Suprapubic skin (tissue), 4 donors: ENCODE data around the gene CRTC3.

Source experiments
- EP300 ChIP-seq: sonication (generic); formaldehyde crosslinking; IDR thresholded peaks from one replicate; pipeline ENCODE4 v1.6.1; 2017; ENCODE audit warnings: antibody characterized with exemption
- POLR2A ChIP-seq, 2 donors: fragments of 450-650 bp; IDR thresholded peaks; one replicate each; pipeline ENCODE4 v1.6.1; 2017; ENCODE audit warnings: antibody characterized with exemption in 2 of 2, mild to moderate bottlenecking in 2 of 2, moderate library complexity in 2 of 2
- POLR2AphosphoS5 ChIP-seq, 3 donors: sonication (generic); formaldehyde crosslinking; IDR thresholded peaks; one replicate each; pipeline ENCODE4 v1.6.1; 2017; ENCODE audit warnings: antibody characterized with exemption in 3 of 3
- TF ChIP-seq, protein P1 (sequence below), 2 donors: fragments of 200-600 bp in 1 of 2; fragments of 450-650 bp in 1 of 2; sonication (generic) in 1 of 2; IDR thresholded peaks; one replicate each; pipeline ENCODE4 v1.5.1; 2016 to 2019; ENCODE audit warnings: antibody characterized with exemption in 2 of 2, mild to moderate bottlenecking in 1 of 2, moderate library complexity in 1 of 2

DNA sequence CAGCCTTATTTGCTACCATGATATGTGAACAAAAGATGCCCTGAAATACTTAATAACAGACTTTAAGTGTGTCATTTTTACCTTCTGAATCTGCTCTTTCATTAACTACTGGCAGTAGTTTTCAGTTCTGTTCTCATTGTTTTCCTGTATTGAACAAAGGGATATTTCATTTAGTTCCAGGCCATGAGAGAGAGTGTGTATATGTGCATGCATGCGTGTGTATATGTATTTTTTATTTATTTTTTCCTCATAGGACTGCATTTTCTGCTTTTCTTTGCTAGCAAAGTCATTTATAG, 46.8 kb upstream of the CRTC3 start:
- TF ChIP-seq, protein P1, sequence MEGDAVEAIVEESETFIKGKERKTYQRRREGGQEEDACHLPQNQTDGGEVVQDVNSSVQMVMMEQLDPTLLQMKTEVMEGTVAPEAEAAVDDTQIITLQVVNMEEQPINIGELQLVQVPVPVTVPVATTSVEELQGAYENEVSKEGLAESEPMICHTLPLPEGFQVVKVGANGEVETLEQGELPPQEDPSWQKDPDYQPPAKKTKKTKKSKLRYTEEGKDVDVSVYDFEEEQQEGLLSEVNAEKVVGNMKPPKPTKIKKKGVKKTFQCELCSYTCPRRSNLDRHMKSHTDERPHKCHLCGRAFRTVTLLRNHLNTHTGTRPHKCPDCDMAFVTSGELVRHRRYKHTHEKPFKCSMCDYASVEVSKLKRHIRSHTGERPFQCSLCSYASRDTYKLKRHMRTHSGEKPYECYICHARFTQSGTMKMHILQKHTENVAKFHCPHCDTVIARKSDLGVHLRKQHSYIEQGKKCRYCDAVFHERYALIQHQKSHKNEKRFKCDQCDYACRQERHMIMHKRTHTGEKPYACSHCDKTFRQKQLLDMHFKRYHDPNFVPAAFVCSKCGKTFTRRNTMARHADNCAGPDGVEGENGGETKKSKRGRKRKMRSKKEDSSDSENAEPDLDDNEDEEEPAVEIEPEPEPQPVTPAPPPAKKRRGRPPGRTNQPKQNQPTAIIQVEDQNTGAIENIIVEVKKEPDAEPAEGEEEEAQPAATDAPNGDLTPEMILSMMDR (IDR thresholded peaks at IDR 0.05): no peak
- TF ChIP-seq POLR2A (IDR thresholded peaks at IDR 0.05): no peak
- no peak for TF ChIP-seq EP300
- no peak for TF ChIP-seq POLR2AphosphoS5 (IDR thresholded peaks at IDR 0.05)
